ENCODE results near the gene NPHP4.

- TF ChIP-seq NFE2L2 (conservative IDR thresholded peaks at IDR 0.05; ENCODE audit: low read length) (no peak), REST (IDR thresholded peaks at IDR 0.05) (no peak), E2F6 (IDR thresholded peaks at IDR 0.05; ENCODE audit: borderline replicate concordance, low read depth) (no peak)
Observed at GRCh38 chr1:6033124-6033523, 40.9 kb upstream of the NPHP4 start.
